Breast epithelium (tissue), 3 donors: ENCODE measurements around the gene CFAP100.

Source experiments
- CTCF ChIP-seq, 3 donors: fragments of 450-650 bp; IDR thresholded peaks; one replicate each; pipeline ENCODE4 v1.5.1; 2016 to 2017; ENCODE audit warnings: antibody characterized with exemption in 3 of 3, mild to moderate bottlenecking in 3 of 3, moderate library complexity in 3 of 3
- POLR2A ChIP-seq: fragments of 450-650 bp; IDR thresholded peaks from one replicate; pipeline ENCODE4 v1.6.1; 2016; ENCODE audit warnings: antibody characterized with exemption, mild to moderate bottlenecking, moderate library complexity
- POLR2AphosphoS5 ChIP-seq, 3 donors: sonication (generic); formaldehyde crosslinking; IDR thresholded peaks; one replicate each; pipeline ENCODE4 v1.6.1; 2017; ENCODE audit warnings: antibody characterized with exemption in 3 of 3

DNA sequence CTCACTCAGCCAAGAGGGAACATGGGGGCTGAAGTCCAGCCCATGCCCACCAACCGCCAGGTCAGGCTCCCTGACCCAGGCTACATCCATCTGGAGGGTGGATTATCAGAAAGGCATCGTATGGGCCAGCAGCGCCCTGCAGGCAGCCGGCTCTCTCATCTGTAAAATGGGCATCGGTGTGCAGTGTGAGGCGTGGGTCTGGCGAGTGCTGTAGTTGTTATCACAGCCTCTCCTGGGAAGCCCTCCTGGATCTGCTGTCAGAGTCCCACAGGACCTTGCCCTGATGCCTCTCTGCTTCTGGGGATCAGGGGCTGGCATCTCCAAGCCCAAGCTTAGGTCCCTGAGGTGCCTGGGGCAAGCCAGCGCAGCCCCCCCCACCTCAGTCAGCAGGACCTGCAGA is 27.4 kb downstream of the CFAP100 start:
- TF ChIP-seq CTCF (IDR thresholded peaks at IDR 0.05): no peak
- no peak for TF ChIP-seq POLR2A
- TF ChIP-seq POLR2AphosphoS5 (IDR thresholded peaks at IDR 0.05): no peak
